GM23338 (cell line): Measurements from ENCODE around the gene KCNT1. TPM values are rescaled to one million over a fixed set of nuclear protein-coding genes. Genes with fewer than 3 reads are reported as not detected.

Source experiments
- ATAC-seq: fragments of 200-7000 bp; cut with Tn5 transposase; 3 replicates; pipeline ENCODE4 v1.9.1; 2020
- DNase-seq: peaks from one replicate; pipeline ENCODE4 v3.0.0-alpha.2; 2015; ENCODE audit warnings: low spot score
- H2AFZ ChIP-seq: fragments of 200-600 bp; sonication (generic); 2 replicates; pipeline ENCODE4 v1.8.0; 2016; ENCODE audit warnings: antibody characterized with exemption, mild to moderate bottlenecking, moderate library complexity
- H3F3A ChIP-seq: fragments of 200-600 bp; sonication (generic); replicated peaks from 2 replicates; pipeline ENCODE4 v1.8.0; 2017; ENCODE audit warnings: antibody characterized with exemption, mixed run types, low read depth
- H3K27ac ChIP-seq: fragments of 200-600 bp; sonication (generic); 2 replicates; pipeline ENCODE4 v1.6.1; 2016; ENCODE audit warnings: low read depth
- H3K27me3 ChIP-seq: fragments of 200-600 bp; sonication (generic); 2 replicates; pipeline ENCODE4 v1.8.0; 2016; ENCODE audit warnings: mild to moderate bottlenecking, mixed run types, moderate library complexity; ENCODE audit not compliant: insufficient read depth
- H3K36me3 ChIP-seq: fragments of 200-600 bp; sonication (generic); 2 replicates; pipeline ENCODE4 v1.8.0; 2016; ENCODE audit warnings: mild to moderate bottlenecking; ENCODE audit not compliant: insufficient read depth
- H3K4me1 ChIP-seq: fragments of 200-600 bp; sonication (generic); 2 replicates; pipeline ENCODE4 v1.8.0; 2016; ENCODE audit warnings: mild to moderate bottlenecking, moderate library complexity; ENCODE audit not compliant: insufficient read depth
- H3K4me2 ChIP-seq: fragments of 200-600 bp; sonication (generic); 2 replicates; pipeline ENCODE4 v1.7.1; 2017; ENCODE audit warnings: mixed run types
- H3K4me3 ChIP-seq: fragments of 200-600 bp; sonication (generic); 2 replicates; pipeline ENCODE4 v1.6.1; 2016; ENCODE audit warnings: mixed run types
- H3K79me2 ChIP-seq: fragments of 200-600 bp; sonication (generic); replicated peaks from 2 replicates; pipeline ENCODE4 v1.8.0; 2017; ENCODE audit warnings: mild to moderate bottlenecking; ENCODE audit not compliant: insufficient read depth
- H3K9me2 ChIP-seq: fragments of 200-600 bp; sonication (generic); 2 replicates; pipeline ENCODE4 v1.8.0; 2017; ENCODE audit not compliant: insufficient read depth
- H4K20me1 ChIP-seq: fragments of 200-600 bp; sonication (generic); replicated peaks from 2 replicates; pipeline ENCODE4 v1.8.0; 2017; ENCODE audit warnings: mild to moderate bottlenecking; ENCODE audit not compliant: insufficient read depth
- H3K27ac Mint-ChIP-seq: 2 replicates; pipeline ENCODE4 v1.8.0; 2020; ENCODE audit warnings: inconsistent platforms, mild to moderate bottlenecking, moderate library complexity, mixed read lengths
- H3K27me3 Mint-ChIP-seq: 3 replicates; pipeline ENCODE4 v1.8.0; 2022; ENCODE audit warnings: low read depth, mild to moderate bottlenecking, moderate library complexity, mixed read lengths, inconsistent platforms; ENCODE audit not compliant: insufficient read depth, poor library complexity
- H3K36me3 Mint-ChIP-seq: 3 replicates; pipeline ENCODE4 v1.8.0; 2021; ENCODE audit warnings: low read depth, mild to moderate bottlenecking, inconsistent platforms, moderate library complexity, mixed read lengths
- H3K4me1 Mint-ChIP-seq: 3 replicates; pipeline ENCODE4 v1.8.0; 2020; ENCODE audit warnings: mild to moderate bottlenecking, inconsistent platforms, mixed read lengths
- H3K4me3 Mint-ChIP-seq: 3 replicates; pipeline ENCODE4 v1.8.0; 2021; ENCODE audit warnings: moderate library complexity, mild to moderate bottlenecking, inconsistent platforms, mixed read lengths
- H3K9me3 Mint-ChIP-seq: 3 replicates; pipeline ENCODE4 v1.8.0; 2020; ENCODE audit warnings: moderate library complexity, mild to moderate bottlenecking, inconsistent platforms, mixed read lengths
- EZH2 ChIP-seq: fragments of 200-600 bp; sonication (generic); IDR thresholded peaks from one replicate; pipeline ENCODE4 v1.8.0; 2017; ENCODE audit warnings: antibody characterized with exemption, mild to moderate bottlenecking, low read depth; ENCODE audit not compliant: unreplicated experiment
- EZH2phosphoT487 ChIP-seq: fragments of 200-600 bp; sonication (generic); IDR thresholded peaks from one replicate; pipeline ENCODE4 v1.8.1; 2018; ENCODE audit warnings: antibody characterized with exemption; ENCODE audit not compliant: unreplicated experiment
- JUNB ChIP-seq: IDR thresholded peaks from one replicate; pipeline ENCODE4 v1.6.1; 2016; ENCODE audit warnings: antibody characterized with exemption; ENCODE audit not compliant: unreplicated experiment
- NANOG ChIP-seq: IDR thresholded peaks from 2 replicates; pipeline ENCODE4 v1.6.1; 2016; ENCODE audit warnings: antibody characterized with exemption, borderline replicate concordance
- POLR2AphosphoS5 ChIP-seq: IDR thresholded peaks from 2 replicates; pipeline ENCODE4 v1.6.1; 2016; ENCODE audit warnings: antibody characterized with exemption, low read depth
- STAT1 ChIP-seq: IDR thresholded peaks from one replicate; pipeline ENCODE4 v1.6.1; 2016; ENCODE audit warnings: antibody characterized with exemption; ENCODE audit not compliant: unreplicated experiment
- ZNF114 ChIP-seq: fragments of 250-450 bp; sonication (Bioruptor Pico); IDR thresholded peaks from 2 replicates; pipeline ENCODE4 v1.5.0; 2020; ENCODE audit warnings: mild to moderate bottlenecking, moderate library complexity
- ZNF331 ChIP-seq: fragments of 250-450 bp; sonication (Bioruptor Pico); IDR thresholded peaks from 2 replicates; pipeline ENCODE4 v1.5.0; 2020; ENCODE audit warnings: low read depth, mild to moderate bottlenecking, moderate library complexity
- polyA plus RNA-seq: library from polyadenylated mRNA; unstranded; fragments of >200 nt; fragmentation: Nextera tagmentation; extraction: Ambion mirVana; gene quantifications from 2 replicates; pipeline ENCODE4 v1.2.1, GENCODE V29; 2016
- total RNA-seq: library from RNA; depleted of rRNA; stranded (reverse); fragments of >200 nt; shearing (Covaris generic); gene quantifications from 2 replicates; pipeline ENCODE4 v1.2.3, GENCODE V29; 2014
- TF ChIP-seq, protein P1 (sequence below): fragments of 250-450 bp; sonication (Bioruptor Pico); IDR thresholded peaks from 2 replicates; pipeline ENCODE4 v1.5.0; 2020; ENCODE audit warnings: mild to moderate bottlenecking, moderate library complexity
- TF ChIP-seq, protein P2 (sequence below), 2 experiments: fragments of 200-600 bp in 1 of 2; sonication (generic) in 1 of 2; conservative IDR thresholded peaks; 2 replicates each; pipeline versions ENCODE4 v1.5.1 to v1.6.1; 2016 to 2017; ENCODE audit warnings: antibody characterized with exemption in 2 of 2, low read depth in 2 of 2, mild to moderate bottlenecking in 2 of 2, moderate library complexity in 1 of 2
- TF ChIP-seq, protein P3 (sequence below): IDR thresholded peaks from one replicate; pipeline ENCODE4 v1.6.1; 2018; ENCODE audit warnings: antibody characterized with exemption; ENCODE audit not compliant: unreplicated experiment
- TF ChIP-seq, protein P4 (sequence below): IDR thresholded peaks from 2 replicates; pipeline ENCODE4 v1.6.1; 2016; ENCODE audit warnings: antibody characterized with exemption

Gene KCNT1
- total and polyA plus RNA-seq, 2 experiments from 2014 or later, result 0.05 to 0.28 TPM

DNA sequence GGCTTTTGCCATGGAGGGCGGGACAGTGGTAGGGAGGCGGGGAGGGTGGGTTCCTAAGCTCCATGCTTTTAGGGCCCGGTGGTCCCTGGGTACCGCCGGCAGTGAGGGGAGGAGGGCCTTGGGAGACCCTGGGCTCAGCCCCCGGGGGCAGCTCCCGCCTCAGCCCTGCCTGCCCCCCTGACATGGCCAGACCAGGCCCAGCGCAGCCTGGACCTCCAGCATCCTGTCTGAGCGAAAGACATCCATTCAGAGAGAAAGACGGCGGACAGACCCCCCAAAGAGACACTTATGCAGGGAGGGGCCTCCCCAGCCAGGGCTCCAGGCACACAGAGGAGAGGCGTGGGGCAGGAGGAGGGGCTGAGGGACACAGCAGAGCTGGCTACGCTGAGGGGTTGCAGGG lies 45.3 kb downstream of the KCNT1 start:
- no peaks in the 10 kb centered on the region for H3F3A ChIP-seq
- no peak overlapping the region for H3K27ac Mint-ChIP-seq
- H3K27ac ChIP-seq, result no peak overlapping the region
- H3K36me3 ChIP-seq, result no peaks in the 10 kb centered on the region
- ATAC-seq, result no peak
- H3K9me3 Mint-ChIP-seq, result no peaks in the 10 kb centered on the region
- no peak overlapping the region for H3K4me2 ChIP-seq
- no peak overlapping the region for H2AFZ ChIP-seq
- H3K4me3 ChIP-seq, result no peak overlapping the region
- H3K27me3 ChIP-seq, result no peaks in the 10 kb centered on the region
- H3K4me1 ChIP-seq, result no peaks in the 10 kb centered on the region
- H4K20me1 ChIP-seq, result no peaks in the 10 kb centered on the region
- H3K27me3 Mint-ChIP-seq, result peaks cover 2% of the 10 kb centered on the region
- DNase-seq, result no peak
- no peak overlapping the region for H3K4me3 Mint-ChIP-seq
- no peaks in the 10 kb centered on the region; the same call in 2 of the 3 replicates for H3K4me1 Mint-ChIP-seq
- no peak for TF ChIP-seq STAT1
- no peak for TF ChIP-seq POLR2AphosphoS5
- TF ChIP-seq EZH2, result no peak
- TF ChIP-seq, protein P1, sequence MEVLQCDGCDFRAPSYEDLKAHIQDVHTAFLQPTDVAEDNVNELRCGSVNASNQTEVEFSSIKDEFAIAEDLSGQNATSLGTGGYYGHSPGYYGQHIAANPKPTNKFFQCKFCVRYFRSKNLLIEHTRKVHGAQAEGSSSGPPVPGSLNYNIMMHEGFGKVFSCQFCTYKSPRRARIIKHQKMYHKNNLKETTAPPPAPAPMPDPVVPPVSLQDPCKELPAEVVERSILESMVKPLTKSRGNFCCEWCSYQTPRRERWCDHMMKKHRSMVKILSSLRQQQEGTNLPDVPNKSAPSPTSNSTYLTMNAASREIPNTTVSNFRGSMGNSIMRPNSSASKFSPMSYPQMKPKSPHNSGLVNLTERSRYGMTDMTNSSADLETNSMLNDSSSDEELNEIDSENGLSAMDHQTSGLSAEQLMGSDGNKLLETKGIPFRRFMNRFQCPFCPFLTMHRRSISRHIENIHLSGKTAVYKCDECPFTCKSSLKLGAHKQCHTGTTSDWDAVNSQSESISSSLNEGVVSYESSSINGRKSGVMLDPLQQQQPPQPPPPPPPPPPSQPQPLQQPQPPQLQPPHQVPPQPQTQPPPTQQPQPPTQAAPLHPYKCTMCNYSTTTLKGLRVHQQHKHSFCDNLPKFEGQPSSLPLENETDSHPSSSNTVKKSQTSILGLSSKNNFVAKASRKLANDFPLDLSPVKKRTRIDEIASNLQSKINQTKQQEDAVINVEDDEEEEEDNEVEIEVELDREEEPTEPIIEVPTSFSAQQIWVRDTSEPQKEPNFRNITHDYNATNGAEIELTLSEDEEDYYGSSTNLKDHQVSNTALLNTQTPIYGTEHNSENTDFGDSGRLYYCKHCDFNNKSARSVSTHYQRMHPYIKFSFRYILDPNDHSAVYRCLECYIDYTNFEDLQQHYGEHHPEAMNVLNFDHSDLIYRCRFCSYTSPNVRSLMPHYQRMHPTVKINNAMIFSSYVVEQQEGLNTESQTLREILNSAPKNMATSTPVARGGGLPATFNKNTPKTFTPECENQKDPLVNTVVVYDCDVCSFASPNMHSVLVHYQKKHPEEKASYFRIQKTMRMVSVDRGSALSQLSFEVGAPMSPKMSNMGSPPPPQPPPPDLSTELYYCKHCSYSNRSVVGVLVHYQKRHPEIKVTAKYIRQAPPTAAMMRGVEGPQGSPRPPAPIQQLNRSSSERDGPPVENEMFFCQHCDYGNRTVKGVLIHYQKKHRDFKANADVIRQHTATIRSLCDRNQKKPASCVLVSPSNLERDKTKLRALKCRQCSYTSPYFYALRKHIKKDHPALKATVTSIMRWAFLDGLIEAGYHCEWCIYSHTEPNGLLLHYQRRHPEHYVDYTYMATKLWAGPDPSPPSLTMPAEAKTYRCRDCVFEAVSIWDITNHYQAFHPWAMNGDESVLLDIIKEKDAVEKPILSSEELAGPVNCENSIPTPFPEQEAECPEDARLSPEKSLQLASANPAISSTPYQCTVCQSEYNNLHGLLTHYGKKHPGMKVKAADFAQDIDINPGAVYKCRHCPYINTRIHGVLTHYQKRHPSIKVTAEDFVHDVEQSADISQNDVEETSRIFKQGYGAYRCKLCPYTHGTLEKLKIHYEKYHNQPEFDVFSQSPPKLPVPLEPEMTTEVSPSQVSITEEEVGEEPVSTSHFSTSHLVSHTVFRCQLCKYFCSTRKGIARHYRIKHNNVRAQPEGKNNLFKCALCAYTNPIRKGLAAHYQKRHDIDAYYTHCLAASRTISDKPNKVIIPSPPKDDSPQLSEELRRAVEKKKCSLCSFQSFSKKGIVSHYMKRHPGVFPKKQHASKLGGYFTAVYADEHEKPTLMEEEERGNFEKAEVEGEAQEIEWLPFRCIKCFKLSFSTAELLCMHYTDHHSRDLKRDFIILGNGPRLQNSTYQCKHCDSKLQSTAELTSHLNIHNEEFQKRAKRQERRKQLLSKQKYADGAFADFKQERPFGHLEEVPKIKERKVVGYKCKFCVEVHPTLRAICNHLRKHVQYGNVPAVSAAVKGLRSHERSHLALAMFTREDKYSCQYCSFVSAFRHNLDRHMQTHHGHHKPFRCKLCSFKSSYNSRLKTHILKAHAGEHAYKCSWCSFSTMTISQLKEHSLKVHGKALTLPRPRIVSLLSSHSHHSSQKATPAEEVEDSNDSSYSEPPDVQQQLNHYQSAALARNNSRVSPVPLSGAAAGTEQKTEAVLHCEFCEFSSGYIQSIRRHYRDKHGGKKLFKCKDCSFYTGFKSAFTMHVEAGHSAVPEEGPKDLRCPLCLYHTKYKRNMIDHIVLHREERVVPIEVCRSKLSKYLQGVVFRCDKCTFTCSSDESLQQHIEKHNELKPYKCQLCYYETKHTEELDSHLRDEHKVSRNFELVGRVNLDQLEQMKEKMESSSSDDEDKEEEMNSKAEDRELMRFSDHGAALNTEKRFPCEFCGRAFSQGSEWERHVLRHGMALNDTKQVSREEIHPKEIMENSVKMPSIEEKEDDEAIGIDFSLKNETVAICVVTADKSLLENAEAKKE (CRISPR knock-in tag), result no peak
- TF ChIP-seq ZNF331 (CRISPR knock-in tag), result no peak
- TF ChIP-seq EZH2phosphoT487, result no peak
- TF ChIP-seq NANOG, result no peak
- TF ChIP-seq, protein P2, sequence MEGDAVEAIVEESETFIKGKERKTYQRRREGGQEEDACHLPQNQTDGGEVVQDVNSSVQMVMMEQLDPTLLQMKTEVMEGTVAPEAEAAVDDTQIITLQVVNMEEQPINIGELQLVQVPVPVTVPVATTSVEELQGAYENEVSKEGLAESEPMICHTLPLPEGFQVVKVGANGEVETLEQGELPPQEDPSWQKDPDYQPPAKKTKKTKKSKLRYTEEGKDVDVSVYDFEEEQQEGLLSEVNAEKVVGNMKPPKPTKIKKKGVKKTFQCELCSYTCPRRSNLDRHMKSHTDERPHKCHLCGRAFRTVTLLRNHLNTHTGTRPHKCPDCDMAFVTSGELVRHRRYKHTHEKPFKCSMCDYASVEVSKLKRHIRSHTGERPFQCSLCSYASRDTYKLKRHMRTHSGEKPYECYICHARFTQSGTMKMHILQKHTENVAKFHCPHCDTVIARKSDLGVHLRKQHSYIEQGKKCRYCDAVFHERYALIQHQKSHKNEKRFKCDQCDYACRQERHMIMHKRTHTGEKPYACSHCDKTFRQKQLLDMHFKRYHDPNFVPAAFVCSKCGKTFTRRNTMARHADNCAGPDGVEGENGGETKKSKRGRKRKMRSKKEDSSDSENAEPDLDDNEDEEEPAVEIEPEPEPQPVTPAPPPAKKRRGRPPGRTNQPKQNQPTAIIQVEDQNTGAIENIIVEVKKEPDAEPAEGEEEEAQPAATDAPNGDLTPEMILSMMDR (conservative IDR thresholded peaks at IDR 0.05; ENCODE audit: low read depth in 2 of 2), result no peak
- no peak for TF ChIP-seq ZNF114 (CRISPR knock-in tag)
- TF ChIP-seq, protein P3, sequence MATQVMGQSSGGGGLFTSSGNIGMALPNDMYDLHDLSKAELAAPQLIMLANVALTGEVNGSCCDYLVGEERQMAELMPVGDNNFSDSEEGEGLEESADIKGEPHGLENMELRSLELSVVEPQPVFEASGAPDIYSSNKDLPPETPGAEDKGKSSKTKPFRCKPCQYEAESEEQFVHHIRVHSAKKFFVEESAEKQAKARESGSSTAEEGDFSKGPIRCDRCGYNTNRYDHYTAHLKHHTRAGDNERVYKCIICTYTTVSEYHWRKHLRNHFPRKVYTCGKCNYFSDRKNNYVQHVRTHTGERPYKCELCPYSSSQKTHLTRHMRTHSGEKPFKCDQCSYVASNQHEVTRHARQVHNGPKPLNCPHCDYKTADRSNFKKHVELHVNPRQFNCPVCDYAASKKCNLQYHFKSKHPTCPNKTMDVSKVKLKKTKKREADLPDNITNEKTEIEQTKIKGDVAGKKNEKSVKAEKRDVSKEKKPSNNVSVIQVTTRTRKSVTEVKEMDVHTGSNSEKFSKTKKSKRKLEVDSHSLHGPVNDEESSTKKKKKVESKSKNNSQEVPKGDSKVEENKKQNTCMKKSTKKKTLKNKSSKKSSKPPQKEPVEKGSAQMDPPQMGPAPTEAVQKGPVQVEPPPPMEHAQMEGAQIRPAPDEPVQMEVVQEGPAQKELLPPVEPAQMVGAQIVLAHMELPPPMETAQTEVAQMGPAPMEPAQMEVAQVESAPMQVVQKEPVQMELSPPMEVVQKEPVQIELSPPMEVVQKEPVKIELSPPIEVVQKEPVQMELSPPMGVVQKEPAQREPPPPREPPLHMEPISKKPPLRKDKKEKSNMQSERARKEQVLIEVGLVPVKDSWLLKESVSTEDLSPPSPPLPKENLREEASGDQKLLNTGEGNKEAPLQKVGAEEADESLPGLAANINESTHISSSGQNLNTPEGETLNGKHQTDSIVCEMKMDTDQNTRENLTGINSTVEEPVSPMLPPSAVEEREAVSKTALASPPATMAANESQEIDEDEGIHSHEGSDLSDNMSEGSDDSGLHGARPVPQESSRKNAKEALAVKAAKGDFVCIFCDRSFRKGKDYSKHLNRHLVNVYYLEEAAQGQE, result no peak
- TF ChIP-seq, protein P4, sequence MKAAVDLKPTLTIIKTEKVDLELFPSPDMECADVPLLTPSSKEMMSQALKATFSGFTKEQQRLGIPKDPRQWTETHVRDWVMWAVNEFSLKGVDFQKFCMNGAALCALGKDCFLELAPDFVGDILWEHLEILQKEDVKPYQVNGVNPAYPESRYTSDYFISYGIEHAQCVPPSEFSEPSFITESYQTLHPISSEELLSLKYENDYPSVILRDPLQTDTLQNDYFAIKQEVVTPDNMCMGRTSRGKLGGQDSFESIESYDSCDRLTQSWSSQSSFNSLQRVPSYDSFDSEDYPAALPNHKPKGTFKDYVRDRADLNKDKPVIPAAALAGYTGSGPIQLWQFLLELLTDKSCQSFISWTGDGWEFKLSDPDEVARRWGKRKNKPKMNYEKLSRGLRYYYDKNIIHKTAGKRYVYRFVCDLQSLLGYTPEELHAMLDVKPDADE, result no peak
- no peak for TF ChIP-seq JUNB
- H3K9me2 ChIP-seq, result no peaks in the 10 kb centered on the region
- no peaks in the 10 kb centered on the region for H3K79me2 ChIP-seq
- H3K36me3 Mint-ChIP-seq, result no peaks in the 10 kb centered on the region; the same call in 2 of the 3 replicates
